Mesenteric fat pad (tissue), 1 donor: ENCODE measurements around the gene TMEM170B. TPM values are rescaled to one million over a fixed set of nuclear protein-coding genes. Genes with fewer than 3 reads are reported as not detected.
"Not testable (repeated sequence)": the region's sequence is repeated elsewhere in the genome, so short reads cannot be mapped to it uniquely, and the experiment has no call there.

Source experiments
- DNase-seq: peaks from one replicate; pipeline ENCODE4 v3.0.0-alpha.2; 2020; ENCODE audit warnings: low spot score
- total RNA-seq: library from RNA; stranded (reverse); fragmentation: NEBNext Ultra II Directional; extraction: Animal tissue kit (Norgen Biotek cat#: 25700); gene quantifications from one replicate; pipeline ENCODE4 v1.2.1, GENCODE V29; 2021
- donor health status: DM: yes; HTN: yes; CAD: no.

The TMEM170B gene
- total RNA-seq, 1 donor from 2014 or later, result 13.5 TPM

GRCh38 chr6:11527274-11527870 lies 10.2 kb upstream of the TMEM170B start:
- no peak for DNase-seq

- no peak for DNase-seq
These were observed 8.6 kb upstream of the TMEM170B start for GRCh38 chr6:11528996-11529395.

GRCh38 chr6:11532097-11532496 lies 5.5 kb upstream of the TMEM170B start:
- DNase-seq, result no peak

GRCh38 chr6:11534561-11534960 lies 3.0 kb upstream of the TMEM170B start:
- DNase-seq, result no peak

GRCh38 chr6:11535801-11536230 lies 1.7 kb upstream of the TMEM170B start:
- DNase-seq, result no peak

- DNase-seq, result no peak
These were observed 754 bp upstream of the TMEM170B start for GRCh38 chr6:11536795-11537194.

- DNase-seq, result no peak
These were observed 686 bp downstream of the TMEM170B start for GRCh38 chr6:11538052-11538818.

- no peak for DNase-seq
These were observed 1.4 kb downstream of the TMEM170B start for GRCh38 chr6:11538819-11539468.

GRCh38 chr6:11542863-11543262 lies 5.3 kb downstream of the TMEM170B start:
- no peak for DNase-seq

- DNase-seq, result no peak
These were observed 6.5 kb downstream of the TMEM170B start for GRCh38 chr6:11543919-11544518.

GRCh38 chr6:11547846-11548245 lies 10.3 kb downstream of the TMEM170B start:
- not testable (repeated sequence) for DNase-seq

GRCh38 chr6:11548578-11548977 lies 11.0 kb downstream of the TMEM170B start:
- DNase-seq, result not testable (repeated sequence)

- no peak for DNase-seq
These were observed 13.5 kb downstream of the TMEM170B start for GRCh38 chr6:11551053-11551452.

- no peak for DNase-seq
These were observed 14.9 kb downstream of the TMEM170B start for GRCh38 chr6:11552442-11552841.

- DNase-seq, result no peak
These were observed 16.3 kb downstream of the TMEM170B start for GRCh38 chr6:11553824-11554223.

GRCh38 chr6:11556309-11556708 lies 18.8 kb downstream of the TMEM170B start:
- DNase-seq, result no peak

GRCh38 chr6:11563793-11564192 lies 26.2 kb downstream of the TMEM170B start:
- no peak for DNase-seq

- no peak for DNase-seq
These were observed 29.1 kb downstream of the TMEM170B start for GRCh38 chr6:11566609-11567008.

GRCh38 chr6:11571073-11571472 lies 33.5 kb downstream of the TMEM170B start:
- no peak for DNase-seq

GRCh38 chr6:11575408-11576033 lies 38.0 kb downstream of the TMEM170B start:
- no peak for DNase-seq

- no peak for DNase-seq
These were observed 43.3 kb downstream of the TMEM170B start for GRCh38 chr6:11580686-11581405.
